ENCODE measurements around the gene GNRHR. TPM values are rescaled to one million over a fixed set of nuclear protein-coding genes. Genes with fewer than 3 reads are reported as not detected.
"Not testable (repeated sequence)": the region's sequence is repeated elsewhere in the genome, so short reads cannot be mapped to it uniquely, and the experiment has no call there.

Gene GNRHR
- total RNA-seq, 2 donors from 2014 or later: not detected

- peaks cover 5% of the 10 kb centered on the region for H3K4me1 Mint-ChIP-seq
- ATAC-seq: no peak
- DNase-seq: no peak
- H3K36me3 Mint-ChIP-seq (ENCODE audit: low read depth): no peaks in the 10 kb centered on the region
- H3K4me3 Mint-ChIP-seq: no peak overlapping the region
- H3K9me3 ChIP-seq (ENCODE audit: control insufficient read depth, low read length, poor library complexity, severe bottlenecking): no peaks in the 10 kb centered on the region
- no peaks in the 10 kb centered on the region for H3K27me3 Mint-ChIP-seq
- H3K27ac Mint-ChIP-seq: no peak overlapping the region
Observed at GRCh38 chr4:67751260-67751659, 2.9 kb downstream of the GNRHR start.

- Mint-ChIP-seq H3K36me3 (ENCODE audit: low read depth) (no peaks in the 10 kb centered on the region), H3K4me1 (peaks cover 5% of the 10 kb centered on the region), H3K4me3 (no peak overlapping the region), H3K27me3 (no peaks in the 10 kb centered on the region), H3K27ac (no peak overlapping the region)
- ATAC-seq (no peak), DNase-seq (no peak)
- H3K9me3 ChIP-seq (ENCODE audit: control insufficient read depth, low read length, poor library complexity, severe bottlenecking): no peaks in the 10 kb centered on the region
Observed at GRCh38 chr4:67750691-67751090, 3.5 kb downstream of the GNRHR start.

- Mint-ChIP-seq H3K4me3 (no peak overlapping the region), H3K27ac (no peak overlapping the region), H3K36me3 (ENCODE audit: low read depth) (no peaks in the 10 kb centered on the region), H3K27me3 (no peaks in the 10 kb centered on the region), H3K4me1 (peaks cover 5% of the 10 kb centered on the region)
- ATAC-seq (no peak), DNase-seq (no peak)
- H3K9me3 ChIP-seq (ENCODE audit: control insufficient read depth, low read length, poor library complexity, severe bottlenecking): no peaks in the 10 kb centered on the region
Observed at GRCh38 chr4:67749286-67749685, 4.9 kb downstream of the GNRHR start.

- no peak for DNase-seq
- no peak for ATAC-seq
- H3K27ac Mint-ChIP-seq: no peak overlapping the region
- H3K9me3 ChIP-seq (ENCODE audit: control insufficient read depth, low read length, poor library complexity, severe bottlenecking): no peaks in the 10 kb centered on the region
- H3K4me3 Mint-ChIP-seq: no peak overlapping the region
- no peaks in the 10 kb centered on the region for H3K27me3 Mint-ChIP-seq
- no peaks in the 10 kb centered on the region for H3K36me3 Mint-ChIP-seq (ENCODE audit: low read depth)
- peaks cover 5% of the 10 kb centered on the region for H3K4me1 Mint-ChIP-seq
Observed at GRCh38 chr4:67746797-67747495, 7.2 kb downstream of the GNRHR start.

GRCh38 chr4:67744561-67745283, 9.5 kb downstream of the GNRHR start:
- Mint-ChIP-seq H3K4me3 (no peak overlapping the region), H3K27me3 (no peaks in the 10 kb centered on the region), H3K4me1 (peaks cover 2% of the 10 kb centered on the region), H3K36me3 (ENCODE audit: low read depth) (no peaks in the 10 kb centered on the region), H3K27ac (peak overlapping the region; percentile 16)
- no peaks in the 10 kb centered on the region for H3K9me3 ChIP-seq (ENCODE audit: control insufficient read depth, low read length, poor library complexity, severe bottlenecking)
- no peak for DNase-seq
- no peak for ATAC-seq

- no peak for ATAC-seq
- H3K9me3 ChIP-seq (ENCODE audit: control insufficient read depth, low read length, poor library complexity, severe bottlenecking): no peaks in the 10 kb centered on the region
- Mint-ChIP-seq H3K4me1 (peaks cover 2% of the 10 kb centered on the region), H3K36me3 (ENCODE audit: low read depth) (no peaks in the 10 kb centered on the region), H3K27ac (no peak overlapping the region), H3K4me3 (no peak overlapping the region), H3K27me3 (no peaks in the 10 kb centered on the region)
- DNase-seq: no peak
Observed at GRCh38 chr4:67743194-67743593, 11.0 kb downstream of the GNRHR start.

- Mint-ChIP-seq H3K27me3 (no peaks in the 10 kb centered on the region), H3K4me3 (no peak overlapping the region), H3K27ac (no peak overlapping the region), H3K4me1 (no peaks in the 10 kb centered on the region), H3K36me3 (ENCODE audit: low read depth) (no peaks in the 10 kb centered on the region)
- ATAC-seq (no peak), DNase-seq (no peak)
- no peaks in the 10 kb centered on the region for H3K9me3 ChIP-seq (ENCODE audit: control insufficient read depth, low read length, poor library complexity, severe bottlenecking)
Observed at GRCh38 chr4:67736262-67736661, 17.9 kb downstream of the GNRHR start.

- no peaks in the 10 kb centered on the region for H3K4me1 Mint-ChIP-seq
- no peaks in the 10 kb centered on the region for H3K9me3 ChIP-seq (ENCODE audit: control insufficient read depth, low read length, poor library complexity, severe bottlenecking)
- DNase-seq (no peak), ATAC-seq (no peak)
- no peak overlapping the region for H3K27ac Mint-ChIP-seq
- no peak overlapping the region for H3K4me3 Mint-ChIP-seq
- H3K27me3 Mint-ChIP-seq: no peaks in the 10 kb centered on the region
- H3K36me3 Mint-ChIP-seq (ENCODE audit: low read depth): no peaks in the 10 kb centered on the region
Observed at GRCh38 chr4:67735325-67735724, 18.9 kb downstream of the GNRHR start.

- DNase-seq; H3K36me3 Mint-ChIP-seq (ENCODE audit: low read depth); H3K4me3 Mint-ChIP-seq; H3K27me3 Mint-ChIP-seq; H3K4me1 Mint-ChIP-seq; H3K27ac Mint-ChIP-seq; H3K9me3 ChIP-seq (ENCODE audit: control insufficient read depth, low read length, poor library complexity, severe bottlenecking); ATAC-seq: not testable (repeated sequence)
Observed at GRCh38 chr4:67730511-67730910, 23.7 kb downstream of the GNRHR start.

GRCh38 chr4:67727124-67727850, 26.9 kb downstream of the GNRHR start:
- Mint-ChIP-seq H3K4me1 (no peaks in the 10 kb centered on the region), H3K27me3 (no peaks in the 10 kb centered on the region), H3K36me3 (ENCODE audit: low read depth) (peaks cover 4% of the 10 kb centered on the region), H3K4me3 (no peak overlapping the region), H3K27ac (no peak overlapping the region)
- H3K9me3 ChIP-seq (ENCODE audit: control insufficient read depth, low read length, poor library complexity, severe bottlenecking): no peaks in the 10 kb centered on the region
- ATAC-seq (no peak), DNase-seq (no peak)

GRCh38 chr4:67725981-67726380, 28.2 kb downstream of the GNRHR start:
- ATAC-seq (no peak), DNase-seq (no peak)
- peaks cover 3% of the 10 kb centered on the region for H3K4me1 Mint-ChIP-seq
- H3K36me3 Mint-ChIP-seq (ENCODE audit: low read depth): peaks cover 4% of the 10 kb centered on the region
- H3K27ac Mint-ChIP-seq: no peak overlapping the region
- no peaks in the 10 kb centered on the region for H3K27me3 Mint-ChIP-seq
- no peak overlapping the region for H3K4me3 Mint-ChIP-seq
- H3K9me3 ChIP-seq (ENCODE audit: control insufficient read depth, low read length, poor library complexity, severe bottlenecking): no peaks in the 10 kb centered on the region

GRCh38 chr4:67725132-67725531, 29.1 kb downstream of the GNRHR start:
- Mint-ChIP-seq H3K4me1 (peaks cover 5% of the 10 kb centered on the region), H3K27ac (no peak overlapping the region), H3K4me3 (no peak overlapping the region), H3K36me3 (ENCODE audit: low read depth) (peaks cover 4% of the 10 kb centered on the region), H3K27me3 (no peaks in the 10 kb centered on the region)
- no peak for DNase-seq
- H3K9me3 ChIP-seq (ENCODE audit: control insufficient read depth, low read length, poor library complexity, severe bottlenecking): no peaks in the 10 kb centered on the region
- ATAC-seq: no peak

GRCh38 chr4:67723949-67724348, 30.2 kb downstream of the GNRHR start:
- Mint-ChIP-seq H3K4me1 (peaks cover 5% of the 10 kb centered on the region), H3K27me3 (no peaks in the 10 kb centered on the region), H3K36me3 (ENCODE audit: low read depth) (peaks cover 4% of the 10 kb centered on the region), H3K27ac (no peak overlapping the region), H3K4me3 (no peak overlapping the region)
- DNase-seq (no peak), ATAC-seq (no peak)
- H3K9me3 ChIP-seq (ENCODE audit: control insufficient read depth, low read length, poor library complexity, severe bottlenecking): no peaks in the 10 kb centered on the region

Measured in T-helper 17 cell (primary cell).